Heart right ventricle (tissue), 16 donors: ENCODE data around the gene SMYD3. TPM values are rescaled to one million over a fixed set of nuclear protein-coding genes. Genes with fewer than 3 reads are reported as not detected.

ENCODE experiments used
- ATAC-seq, 8 donors: fragments of 200-7000 bp; cut with Tn5 transposase; one replicate each; pipeline ENCODE4 v1.9.1; 2020; ENCODE audit warnings: mild to moderate bottlenecking in 8 of 8, moderate library complexity in 8 of 8, moderate number of reproducible peaks in 1 of 8
- DNase-seq, 2 donors: peaks; one replicate each; pipeline ENCODE4 v3.0.0-alpha.2; 2020
- H3K27ac ChIP-seq, 10 donors: fragments of 200-600 bp; sonication (generic) in 2 of 10; one replicate each; pipeline versions ENCODE4 v1.5.0 to v1.8.0; 2020 to 2022; ENCODE audit warnings: mild to moderate bottlenecking in 3 of 10
- H3K27me3 ChIP-seq, 7 donors: fragments of 200-600 bp; one replicate each; pipeline ENCODE4 v1.8.0; 2021 to 2022; ENCODE audit warnings: mild to moderate bottlenecking in 2 of 7
- H3K36me3 ChIP-seq, 9 donors: fragments of 200-600 bp; sonication (generic) in 1 of 9; one replicate each; pipeline versions ENCODE4 v1.5.0 to v1.8.0; 2020 to 2022; ENCODE audit warnings: mild to moderate bottlenecking in 2 of 9
- H3K4me1 ChIP-seq, 9 donors: fragments of 200-600 bp; sonication (generic) in 1 of 9; one replicate each; pipeline versions ENCODE4 v1.5.0 to v1.8.0; 2020 to 2022; ENCODE audit warnings: mild to moderate bottlenecking in 4 of 9
- H3K4me3 ChIP-seq, 10 donors: fragments of 200-600 bp; sonication (generic) in 2 of 10; one replicate each; pipeline versions ENCODE4 v1.5.0 to v1.8.0; 2020 to 2022; ENCODE audit warnings: mild to moderate bottlenecking in 7 of 10, moderate library complexity in 2 of 10
- H3K9me3 ChIP-seq, 11 donors: fragments of 200-600 bp in 10 of 11; sonication (generic) in 2 of 11; one replicate each; pipeline versions ENCODE4 v1.5.0 to v1.8.0; 2013 to 2022; ENCODE audit warnings: mild to moderate bottlenecking in 2 of 11, control low read depth in 1 of 11, moderate library complexity in 1 of 11
- CTCF ChIP-seq, 9 donors: fragments of 200-600 bp; sonication (generic) in 2 of 9; IDR thresholded peaks; one replicate each; pipeline versions ENCODE4 v1.5.0 to v1.8.0; 2021 to 2022; ENCODE audit warnings: antibody characterized with exemption in 9 of 9, mild to moderate bottlenecking in 5 of 9, moderate library complexity in 1 of 9
- WGBS, 2 donors: extraction: QIAGEN DNeasy Blood & Tissue Kit; methylation state at CpG; one replicate each; pipeline ENCODE4 v1.1.7; 2013; ENCODE audit warnings: inconsistent platforms in 1 of 2; 5-methylcytosine and 5-hydroxymethylcytosine counted together
- intact Hi-C, 10 donors: fragments of 100-400 bp; cut with DNase I; formaldehyde crosslinking; loops; one replicate each; pipeline versions ENCODE4 v1.11.1 to v1.14.2; 2022
- polyA plus RNA-seq, 2 donors: library from polyadenylated mRNA; stranded (reverse); fragments of 200-250 nt; gene quantifications; one replicate each; pipeline ENCODE4 v1.2.3, GENCODE V29; 2013
- total RNA-seq, 10 donors: library from RNA; stranded (reverse); fragmentation: NEBNext Ultra II Directional in 3 of 10; extraction: Animal tissue kit (Norgen Biotek cat#: 25700) in 3 of 10; gene quantifications; one replicate each; pipeline versions ENCODE4 v1.2.1 to v1.2.4, GENCODE V29; 2021 to 2023
- donor health status: Arrhythmogenic right ventricular cardiomyopathy.
- donor health status: ischemic (EF 13 %, LVEDD 7.1; RV severe dilation, severe dysfunction).
- donor health status: healthy with polysubstance abuse.
- donor health status: DM: no; HTN: yes; CAD: no.
- donor health status: DM: no; HTN: no; CAD: no.
- donor health status: ischemic (EF 25% LVEDD 6.9; RV normal size, moderate dysfunction).
- donor health status: ischemic (EF 25% LVEDD 5.7; RV mildly dilated, moderate dysfunction).
- donor health status: healthy.
- donor health status: DM: yes; HTN: yes; CAD: no.
- donor health status: Ischemic cardiomyopathy.
- donor health status: ischemic (EF 35%, LVEDD 5.7; RV mildly dilated, moderate dysfunction).
- donor health status: nonischemic (EF 11% LVEDD 7.7; RV severe dilation, severe dysfunction).
- donor health status: DM: yes; HTN: yes; CAD: no.
- donor health status: PGD.
- donor health status: ischemic (EF 29% LVEDD 5.4; RV normal size, mild dysfunction).
- donor health status: nonischemic (EF 23%, LVEDD 6.1; RV moderate dilation, normal function).

SMYD3 gene
- total and polyA plus RNA-seq, 12 donors: 5.9 to 13.9 (median 8.1) TPM

GRCh38 chr1:246381452-246381851, 125.6 kb downstream of the SMYD3 start:
- 99% methylated on average over 5 of the region's 5 CpGs for WGBS, 2 donors
- TF ChIP-seq CTCF (IDR thresholded peaks at IDR 0.05): no peak
- ATAC-seq (no peak), DNase-seq (no peak)
- H3K9me3 ChIP-seq: no peaks in the 10 kb centered on the region
- H3K27ac ChIP-seq: no peak overlapping the region
- no peak overlapping the region for H3K4me3 ChIP-seq
- no peaks in the 10 kb centered on the region for H3K27me3 ChIP-seq
- H3K4me1 ChIP-seq: no peaks in the 10 kb centered on the region
- H3K36me3 ChIP-seq: no peaks in the 10 kb centered on the region
- intact Hi-C loops: no loop called here

GRCh38 chr1:246377625-246378153, 129.4 kb downstream of the SMYD3 start:
- H3K27me3 ChIP-seq: no peaks in the 10 kb centered on the region
- intact Hi-C loops: no loop called here
- DNase-seq (no peak), ATAC-seq (no peak)
- no peak for TF ChIP-seq CTCF (IDR thresholded peaks at IDR 0.05)
- no peaks in the 10 kb centered on the region for H3K9me3 ChIP-seq
- 92 to 94% methylated on average over 5 of the region's 5 CpGs for WGBS, 2 donors
- no peak overlapping the region for H3K27ac ChIP-seq
- no peaks in the 10 kb centered on the region for H3K36me3 ChIP-seq
- no peak overlapping the region for H3K4me3 ChIP-seq
- no peaks in the 10 kb centered on the region for H3K4me1 ChIP-seq

GRCh38 chr1:246373828-246374569, 133.1 kb downstream of the SMYD3 start:
- no peak for TF ChIP-seq CTCF (IDR thresholded peaks at IDR 0.05)
- intact Hi-C loops: no loop called here
- H3K27ac ChIP-seq: no peak overlapping the region

GRCh38 chr1:246372559-246372958, 134.5 kb downstream of the SMYD3 start:
- Histone ChIP-seq H3K36me3 (no peaks in the 10 kb centered on the region), H3K4me1 (no peaks in the 10 kb centered on the region), H3K27me3 (no peaks in the 10 kb centered on the region), H3K27ac (no peak overlapping the region), H3K4me3 (no peak overlapping the region), H3K9me3 (no peaks in the 10 kb centered on the region)
- ATAC-seq (peak in 1 of 8 donors; percentile 50), DNase-seq (no peak)
- TF ChIP-seq CTCF (IDR thresholded peaks at IDR 0.05): no peak
- intact Hi-C loops: no loop called here
- 74 to 80% methylated on average over 6 of the region's 6 CpGs for WGBS, 2 donors

More at GRCh38 chr1:246373828-246374569, 133.1 kb downstream of the SMYD3 start:
- Histone ChIP-seq H3K27me3 (no peaks in the 10 kb centered on the region), H3K4me1 (no peaks in the 10 kb centered on the region), H3K4me3 (no peak overlapping the region), H3K9me3 (no peaks in the 10 kb centered on the region), H3K36me3 (no peaks in the 10 kb centered on the region)
- ATAC-seq (no peak), DNase-seq (no peak)
- WGBS, 2 donors: 84 to 87% methylated on average over 6 of the region's 6 CpGs
